HG03558 (cell line): ENCODE results near the gene PPP1R13B.

Source experiments
- ATAC-seq: cut with Tn5 transposase; IDR thresholded peaks from one replicate; pipeline ENCODE4 v1.9.1; 2021; ENCODE audit warnings: moderate number of reproducible peaks; ENCODE audit not compliant: unreplicated experiment; ENCODE audit errors: extremely low read depth

Gene PPP1R13B

GRCh38 chr14:103881268-103882201 lies 34.2 kb upstream of the PPP1R13B start:
- no peak for ATAC-seq

GRCh38 chr14:103880348-103881267 lies 33.2 kb upstream of the PPP1R13B start:
- no peak for ATAC-seq

GRCh38 chr14:103879570-103880347 lies 32.4 kb upstream of the PPP1R13B start:
- no peak for ATAC-seq

GRCh38 chr14:103879118-103879569 lies 31.8 kb upstream of the PPP1R13B start:
- ATAC-seq = no peak

GRCh38 chr14:103878180-103878579 lies 30.8 kb upstream of the PPP1R13B start:
- no peak for ATAC-seq

GRCh38 chr14:103875010-103875409 lies 27.6 kb upstream of the PPP1R13B start:
- ATAC-seq = no peak

- ATAC-seq = no peak
These were observed 25.2 kb upstream of the PPP1R13B start for GRCh38 chr14:103872481-103873113.

GRCh38 chr14:103871596-103872480 lies 24.5 kb upstream of the PPP1R13B start:
- peak; percentile 64 for ATAC-seq

- ATAC-seq = no peak
These were observed 23.7 kb upstream of the PPP1R13B start for GRCh38 chr14:103870891-103871595.

GRCh38 chr14:103870144-103870876 lies 22.9 kb upstream of the PPP1R13B start:
- ATAC-seq = no peak

GRCh38 chr14:103869406-103870143 lies 22.2 kb upstream of the PPP1R13B start:
- ATAC-seq = no peak

- no peak for ATAC-seq
These were observed 21.0 kb upstream of the PPP1R13B start for GRCh38 chr14:103868242-103868897.

GRCh38 chr14:103867523-103867953 lies 20.2 kb upstream of the PPP1R13B start:
- ATAC-seq = no peak

GRCh38 chr14:103867020-103867419 lies 19.6 kb upstream of the PPP1R13B start:
- no peak for ATAC-seq

GRCh38 chr14:103863245-103863644 lies 15.9 kb upstream of the PPP1R13B start:
- no peak for ATAC-seq

- no peak for ATAC-seq
These were observed 15.0 kb upstream of the PPP1R13B start for GRCh38 chr14:103862393-103862782.
